Kidney glomerular epithelial cell (primary cell): ENCODE results near the gene ELOVL2.
"Not testable (repeated sequence)": the region's sequence is repeated elsewhere in the genome, so short reads cannot be mapped to it uniquely, and the experiment has no call there.

Experiments
- DNase-seq: peaks from one replicate; lab custom pipeline; 2025; lab: John Stamatoyannopoulos, UW

Gene ELOVL2, protein sequence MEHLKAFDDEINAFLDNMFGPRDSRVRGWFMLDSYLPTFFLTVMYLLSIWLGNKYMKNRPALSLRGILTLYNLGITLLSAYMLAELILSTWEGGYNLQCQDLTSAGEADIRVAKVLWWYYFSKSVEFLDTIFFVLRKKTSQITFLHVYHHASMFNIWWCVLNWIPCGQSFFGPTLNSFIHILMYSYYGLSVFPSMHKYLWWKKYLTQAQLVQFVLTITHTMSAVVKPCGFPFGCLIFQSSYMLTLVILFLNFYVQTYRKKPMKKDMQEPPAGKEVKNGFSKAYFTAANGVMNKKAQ

DNA sequence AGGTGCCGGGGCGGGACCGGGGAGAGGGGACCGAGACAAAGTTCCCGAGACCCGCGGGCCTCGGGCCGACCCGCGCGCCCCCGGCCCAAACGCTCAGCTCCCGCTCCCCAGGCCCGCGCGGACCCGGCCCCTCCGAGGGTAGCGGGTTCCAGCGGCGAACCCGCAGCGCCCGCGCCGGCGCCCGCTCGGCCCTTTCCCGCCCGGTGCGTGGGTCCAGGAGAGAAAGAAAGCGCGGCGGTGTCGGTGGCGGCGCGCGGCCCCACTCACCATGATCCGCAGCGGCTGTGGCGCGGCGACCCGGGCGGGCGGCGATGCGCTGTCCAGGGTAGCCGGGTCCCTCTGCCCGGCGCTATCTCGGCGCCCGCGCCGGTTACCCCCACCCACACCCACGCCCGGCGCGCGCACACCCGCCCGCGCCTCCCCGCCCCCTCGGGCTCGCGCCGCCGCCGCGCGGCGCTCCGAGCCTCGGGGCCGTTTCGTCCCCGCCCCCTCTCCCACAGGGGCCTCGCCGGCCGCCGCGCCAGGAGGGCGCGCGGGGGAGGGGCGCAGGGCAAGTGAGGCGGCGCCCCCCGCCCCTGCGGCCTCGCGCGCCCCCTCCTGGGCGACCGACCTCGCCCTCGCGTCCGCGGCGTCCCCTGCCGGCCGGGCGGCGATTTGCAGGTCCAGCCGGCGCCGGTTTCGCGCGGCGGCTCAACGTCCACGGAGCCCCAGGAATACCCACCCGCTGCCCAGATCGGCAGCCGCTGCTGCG is at the start of gene ELOVL2:
Gene ELOVL2 (minus strand): TSS at position 345 of the 751 bp plus-strand sequence. CDS start 75 bp downstream, at position 270.
- DNase-seq = no peak

DNA sequence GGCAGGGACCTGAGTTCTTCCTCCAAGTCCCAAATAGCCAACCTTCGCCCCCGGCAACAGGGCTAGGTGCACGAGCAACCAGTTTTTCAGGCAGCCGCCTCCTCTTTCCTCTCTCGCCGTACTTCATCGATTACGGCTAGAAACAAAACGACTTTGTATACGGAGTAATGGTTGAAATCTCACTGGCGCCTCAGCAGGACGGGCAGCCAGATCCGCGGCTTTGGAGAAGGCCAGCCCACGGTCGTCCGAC is 49.2 kb upstream of the ELOVL2 start:
- DNase-seq = no peak

DNA sequence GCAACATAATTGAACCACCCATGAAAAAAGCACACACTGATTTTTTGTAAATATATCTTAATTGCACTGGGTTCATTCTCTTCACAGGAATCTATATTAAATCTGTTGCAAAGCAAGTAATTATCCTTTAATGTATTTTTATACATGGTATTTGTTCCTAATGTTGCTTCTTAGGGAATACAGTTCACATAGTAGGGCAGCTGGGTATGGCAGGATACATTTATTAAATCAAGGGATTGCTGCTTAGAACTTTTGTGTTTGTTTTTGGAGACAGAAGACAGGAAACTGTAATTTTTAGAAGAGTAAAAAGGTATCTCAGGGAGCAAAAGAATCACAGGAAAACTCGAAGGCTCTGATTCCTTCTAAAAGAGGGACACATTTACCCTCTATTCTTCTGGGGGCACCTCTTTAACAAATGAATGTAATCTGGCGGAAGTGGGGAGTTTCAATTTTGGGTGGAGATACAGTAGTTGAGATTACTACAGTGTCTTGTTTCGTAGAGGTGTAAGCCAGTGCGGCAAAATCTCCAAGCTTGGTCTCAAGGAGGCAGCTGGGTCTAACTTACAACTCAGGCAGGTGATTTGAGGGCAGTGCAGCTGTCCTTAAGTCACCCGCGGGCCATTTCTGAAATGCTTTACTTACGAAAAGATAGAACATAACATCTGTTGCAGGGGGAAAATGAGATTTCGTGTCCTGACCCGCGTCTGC is 48.7 kb upstream of the ELOVL2 start:
- peak; percentile 62 for DNase-seq

DNA sequence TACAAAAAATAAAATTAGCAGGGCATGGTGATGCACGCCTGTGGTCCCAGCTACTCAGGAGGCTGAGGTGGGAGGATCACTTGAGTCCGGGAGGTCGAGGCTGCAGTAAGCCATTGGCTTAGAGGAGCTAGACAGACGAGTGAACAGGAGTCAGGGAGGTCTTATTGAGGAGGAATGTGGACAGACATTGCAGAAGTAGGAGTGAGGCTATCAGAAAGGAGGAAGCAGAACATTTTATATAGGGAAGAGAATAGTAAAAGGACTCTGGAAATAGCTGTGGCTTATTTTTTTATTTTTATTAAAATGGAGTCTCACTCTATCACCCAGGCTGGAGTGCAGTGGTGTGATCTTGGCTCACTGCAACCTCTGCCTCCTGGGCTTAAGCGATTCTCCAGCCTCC is 47.0 kb upstream of the ELOVL2 start:
- not testable (repeated sequence) for DNase-seq

DNA sequence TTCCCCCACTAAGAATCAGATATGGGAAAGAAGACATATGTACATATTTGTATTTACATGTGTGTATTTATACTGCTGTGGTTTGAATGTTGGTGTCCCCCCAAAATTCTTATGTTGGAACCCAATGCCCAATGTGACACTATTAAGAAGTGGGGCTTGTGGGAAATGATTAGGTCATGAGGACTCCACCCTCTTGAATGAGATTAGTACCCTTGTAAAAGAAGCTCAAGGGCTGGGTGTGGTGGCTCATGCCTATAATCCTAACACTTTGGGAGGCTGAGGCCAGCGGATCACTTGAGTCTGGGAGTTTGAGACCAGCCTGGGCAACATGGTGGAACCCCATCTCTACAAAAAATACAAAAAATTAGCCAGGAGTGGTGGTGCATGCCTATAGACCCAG is 45.6 kb upstream of the ELOVL2 start:
- DNase-seq = no peak

DNA sequence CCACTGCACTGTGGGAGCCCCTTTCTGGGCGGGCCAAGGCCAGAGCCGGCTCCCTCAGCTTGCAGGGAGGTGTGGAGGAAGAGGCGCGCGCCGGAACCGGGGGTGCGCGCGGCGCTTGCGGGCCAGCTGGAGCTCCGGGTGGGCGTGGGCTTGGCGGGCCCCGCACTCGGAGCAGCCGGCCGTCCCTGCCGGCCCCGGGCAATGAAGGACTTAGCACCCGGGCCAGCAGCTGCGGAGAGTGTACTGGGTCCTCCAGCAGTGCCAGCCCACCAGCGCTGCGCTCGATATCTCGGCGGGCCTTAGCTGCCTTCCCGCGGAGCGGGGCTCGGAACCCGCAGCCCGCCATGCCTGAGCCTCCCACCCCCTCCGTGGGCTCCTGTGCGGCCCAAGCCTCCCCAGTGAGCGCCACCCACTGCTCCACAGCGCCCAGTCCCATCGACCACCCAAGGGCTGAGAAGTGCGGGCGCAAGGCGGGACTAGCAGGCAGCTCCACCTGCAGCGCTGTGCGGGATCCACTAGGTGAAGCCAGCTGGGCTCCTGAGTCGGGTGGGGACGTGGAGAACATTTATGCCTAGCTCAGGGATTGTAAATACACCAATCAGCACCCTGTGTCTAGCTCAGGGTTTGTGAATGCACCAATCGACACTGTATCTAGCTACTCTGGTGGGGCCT is 43.2 kb upstream of the ELOVL2 start:
- DNase-seq = not testable (repeated sequence)

DNA sequence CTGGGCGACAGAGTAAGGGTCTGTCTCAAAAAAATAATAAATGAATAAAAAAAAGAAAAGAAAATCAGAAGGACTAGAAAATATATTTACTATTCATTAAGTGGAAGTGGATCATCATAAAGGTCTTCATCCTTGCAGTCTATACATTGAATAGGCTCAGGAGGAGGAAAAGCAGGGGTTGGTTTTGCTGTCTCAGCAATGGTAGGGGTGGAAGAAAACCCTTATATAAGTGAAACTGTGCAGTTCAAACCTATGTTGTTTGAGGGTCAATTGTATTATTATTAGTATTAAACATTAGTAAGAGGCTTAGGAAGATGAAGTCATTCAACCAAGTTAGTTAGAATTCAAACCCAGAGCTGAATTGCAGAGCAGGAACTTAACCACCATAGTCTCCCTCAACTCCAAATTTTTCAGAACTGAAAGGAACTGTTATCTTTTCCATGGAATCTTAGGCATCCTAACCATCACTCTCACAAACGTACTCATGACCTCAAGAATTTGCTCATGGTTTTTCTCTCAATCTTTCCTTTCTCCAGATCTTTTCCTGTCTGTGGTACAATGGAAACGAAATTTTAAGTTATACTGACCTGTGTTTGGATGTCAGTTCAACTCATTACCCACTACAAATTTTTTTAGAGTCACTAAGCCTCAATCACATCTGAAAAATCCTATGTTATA is 41.8 kb upstream of the ELOVL2 start:
- peak; percentile 30 for DNase-seq

DNA sequence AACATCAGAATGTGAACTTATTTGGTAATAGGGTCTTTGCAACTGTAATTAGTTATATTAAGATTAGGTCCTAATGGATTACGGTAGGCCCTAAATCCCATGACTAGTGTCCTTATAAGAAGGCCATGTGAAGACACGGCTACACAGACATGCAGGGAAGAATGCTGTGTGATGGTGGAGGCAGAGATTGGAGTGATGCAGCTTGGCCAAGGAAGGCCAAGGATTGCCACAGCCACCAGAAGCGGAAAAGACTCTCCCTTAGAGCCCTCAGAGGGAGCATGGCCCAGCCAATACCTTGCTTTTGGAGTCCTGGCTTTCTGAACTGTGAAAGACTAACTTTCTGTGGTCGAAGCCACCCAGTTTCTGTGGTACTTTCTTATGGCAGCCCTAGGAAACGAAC is 39.9 kb upstream of the ELOVL2 start:
- DNase-seq = no peak

DNA sequence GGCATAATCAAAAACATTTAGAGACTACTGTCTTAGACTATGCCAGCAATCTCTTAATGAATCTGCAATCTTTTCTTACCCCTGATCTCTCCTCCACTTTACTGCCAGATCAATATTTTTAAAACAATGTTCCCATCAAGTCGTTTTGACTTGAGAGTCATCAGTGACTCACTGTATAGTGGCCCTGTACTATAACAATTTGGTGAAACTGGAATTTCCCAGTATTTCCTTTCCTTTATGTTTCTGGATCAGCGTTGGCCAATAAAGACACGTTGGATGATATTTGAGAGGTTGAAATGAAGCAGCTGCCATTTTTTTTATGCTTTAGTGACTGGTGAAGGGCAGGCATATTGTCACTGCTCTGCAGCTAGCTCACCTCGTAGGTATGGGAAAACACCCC is 39.4 kb upstream of the ELOVL2 start:
- no peak for DNase-seq

DNA sequence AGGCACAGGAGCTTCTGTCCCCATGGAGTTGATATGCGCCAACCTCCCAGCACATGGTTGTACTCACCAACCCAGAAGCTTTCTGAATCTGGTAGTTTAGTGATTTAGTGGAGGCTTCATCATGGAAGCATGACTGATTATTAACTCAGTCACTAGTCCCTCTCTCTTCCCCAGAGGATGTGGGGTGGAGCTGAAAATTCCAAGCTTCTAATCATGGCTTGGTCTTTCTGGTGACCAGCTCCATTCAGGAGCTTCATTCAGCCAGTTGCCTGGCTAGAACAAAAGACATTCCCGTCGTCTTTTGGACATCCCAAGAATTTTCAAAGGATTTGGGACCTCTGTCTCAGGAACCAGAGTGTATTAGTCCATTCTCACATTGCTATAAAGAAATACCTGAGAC is 36.2 kb upstream of the ELOVL2 start:
- no peak for DNase-seq

DNA sequence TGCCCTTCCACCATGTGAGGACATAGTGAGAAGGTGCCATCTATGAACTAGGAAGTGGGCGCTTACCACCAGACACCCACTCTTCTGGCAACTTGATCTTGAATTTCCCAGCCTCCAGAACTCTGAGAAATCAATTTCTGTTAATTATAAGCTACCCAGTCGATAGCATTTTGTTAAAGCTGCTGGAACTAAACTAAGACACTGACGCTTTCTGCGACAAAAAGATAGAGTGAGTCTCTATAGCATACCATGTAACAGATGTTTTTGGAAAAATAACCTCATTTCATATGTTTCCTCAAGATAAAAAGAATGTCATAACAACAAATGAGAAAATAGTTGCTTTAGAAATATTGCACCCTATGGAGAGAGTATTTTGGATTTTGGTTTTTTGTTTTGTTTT is 34.2 kb upstream of the ELOVL2 start:
- DNase-seq = no peak

DNA sequence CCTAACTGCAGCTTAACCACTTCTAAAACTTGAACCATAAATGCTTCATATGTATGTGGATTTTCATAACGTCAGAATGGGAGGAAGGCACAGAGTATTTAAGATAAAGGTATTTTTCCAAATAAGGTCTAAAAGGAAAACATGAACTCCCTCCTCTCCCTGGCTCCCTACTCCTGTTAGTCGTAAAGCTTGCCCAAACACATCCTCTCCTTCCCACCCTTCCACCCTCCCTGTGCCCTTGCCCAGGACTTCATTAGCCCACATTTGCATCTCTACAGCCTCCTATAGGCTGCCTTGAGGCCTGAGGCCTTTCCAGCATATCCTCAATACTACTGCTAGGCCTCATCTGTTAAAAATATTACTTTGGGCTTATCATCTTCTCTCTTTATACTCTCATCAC is 32.4 kb upstream of the ELOVL2 start:
- no peak for DNase-seq

DNA sequence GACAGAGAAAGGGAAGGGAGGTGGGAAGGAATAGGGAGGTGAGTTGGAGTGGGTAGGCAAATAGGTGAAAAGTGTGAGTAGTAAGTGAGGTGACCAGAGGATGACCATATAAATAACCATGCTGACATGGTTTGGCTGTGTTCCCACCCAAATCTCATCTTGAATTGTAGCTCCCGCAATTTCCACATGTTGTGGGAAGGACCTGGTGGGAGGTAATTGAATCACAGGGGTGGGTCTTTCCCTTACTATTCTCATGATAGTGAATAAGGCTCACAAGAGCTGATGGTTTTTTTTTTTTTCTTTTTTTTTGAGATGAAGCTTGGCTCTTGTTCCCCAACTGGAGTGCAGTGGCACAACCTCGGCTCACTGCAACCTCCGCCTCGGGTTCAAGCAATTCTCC is 28.0 kb upstream of the ELOVL2 start:
- no peak for DNase-seq

DNA sequence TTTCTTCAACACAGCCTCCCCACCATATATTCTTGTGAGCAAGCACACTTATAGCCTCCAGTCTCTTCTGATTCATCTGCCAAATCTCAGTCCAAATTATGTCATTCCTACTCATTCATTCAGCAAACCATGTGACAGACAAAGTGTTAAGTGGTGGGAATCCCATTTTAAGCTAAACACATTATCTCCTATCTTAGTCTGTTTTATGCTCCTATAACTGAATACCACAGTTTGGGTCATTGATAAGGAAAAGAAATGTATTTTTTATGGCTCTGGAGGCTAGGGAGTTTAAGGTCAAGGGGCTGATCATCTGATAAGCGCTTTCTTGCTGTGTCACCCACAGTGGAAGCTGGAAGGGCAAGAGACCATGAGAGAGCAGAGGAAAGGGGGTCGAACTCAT is 25.7 kb upstream of the ELOVL2 start:
- no peak for DNase-seq

DNA sequence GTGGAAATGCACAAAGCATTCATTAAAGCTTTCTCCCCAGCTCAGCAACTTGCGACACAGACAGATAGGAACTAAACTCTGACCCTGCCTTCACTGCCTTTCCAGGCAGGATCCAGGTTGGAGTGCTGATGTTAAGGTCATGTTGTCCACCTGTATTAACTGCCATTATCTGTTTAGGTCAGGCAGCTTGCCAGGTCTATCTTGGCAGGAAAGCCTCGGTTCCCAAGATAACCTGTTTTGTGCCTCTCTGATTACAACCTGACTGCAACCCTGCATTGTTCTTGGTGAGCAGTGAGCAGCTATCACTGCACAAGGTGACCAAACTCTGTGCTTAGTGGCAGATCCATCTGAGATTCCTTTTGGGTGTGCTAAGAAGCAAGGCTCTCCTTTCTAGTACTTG is 23.2 kb upstream of the ELOVL2 start:
- no peak for DNase-seq

DNA sequence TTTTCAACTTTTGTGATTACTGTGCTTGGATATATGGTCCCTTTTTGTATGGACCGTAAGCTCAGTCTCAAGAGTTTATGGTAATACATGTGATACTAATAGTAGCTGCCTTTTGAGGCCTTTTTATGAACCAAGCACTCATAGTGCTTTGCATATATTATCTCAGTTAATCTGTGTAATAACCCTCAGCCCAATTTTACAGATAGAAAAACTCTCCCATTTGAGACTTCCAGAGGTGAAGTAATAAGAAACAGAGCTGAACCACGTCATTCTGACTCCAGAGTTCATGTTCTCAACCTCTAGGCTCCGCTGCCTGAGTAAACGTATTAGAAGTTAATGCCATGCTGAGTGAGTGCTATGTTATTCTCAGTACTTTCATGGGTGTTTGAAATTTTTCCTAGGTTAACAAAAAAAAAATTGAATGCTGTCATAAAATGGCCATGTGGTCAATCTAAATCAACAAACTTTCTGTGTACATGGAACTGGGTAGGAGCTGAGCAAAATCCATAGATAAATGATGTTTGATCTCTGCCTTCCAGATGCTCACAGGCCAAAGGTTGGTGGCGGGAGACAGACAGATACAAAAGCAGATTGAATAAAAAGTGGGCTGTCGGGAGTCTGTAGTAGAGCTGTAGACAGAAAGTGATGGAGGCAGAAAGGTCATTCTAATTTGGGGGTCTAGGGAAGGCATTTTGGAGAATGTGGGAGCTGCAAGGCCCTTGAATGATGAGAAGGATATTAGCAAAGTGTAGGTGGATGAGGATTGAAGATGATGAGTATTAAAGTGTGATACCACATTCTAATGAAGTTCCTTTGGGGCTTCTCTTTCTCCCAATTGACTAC is 22.6 kb upstream of the ELOVL2 start:
- DNase-seq = no peak

DNA sequence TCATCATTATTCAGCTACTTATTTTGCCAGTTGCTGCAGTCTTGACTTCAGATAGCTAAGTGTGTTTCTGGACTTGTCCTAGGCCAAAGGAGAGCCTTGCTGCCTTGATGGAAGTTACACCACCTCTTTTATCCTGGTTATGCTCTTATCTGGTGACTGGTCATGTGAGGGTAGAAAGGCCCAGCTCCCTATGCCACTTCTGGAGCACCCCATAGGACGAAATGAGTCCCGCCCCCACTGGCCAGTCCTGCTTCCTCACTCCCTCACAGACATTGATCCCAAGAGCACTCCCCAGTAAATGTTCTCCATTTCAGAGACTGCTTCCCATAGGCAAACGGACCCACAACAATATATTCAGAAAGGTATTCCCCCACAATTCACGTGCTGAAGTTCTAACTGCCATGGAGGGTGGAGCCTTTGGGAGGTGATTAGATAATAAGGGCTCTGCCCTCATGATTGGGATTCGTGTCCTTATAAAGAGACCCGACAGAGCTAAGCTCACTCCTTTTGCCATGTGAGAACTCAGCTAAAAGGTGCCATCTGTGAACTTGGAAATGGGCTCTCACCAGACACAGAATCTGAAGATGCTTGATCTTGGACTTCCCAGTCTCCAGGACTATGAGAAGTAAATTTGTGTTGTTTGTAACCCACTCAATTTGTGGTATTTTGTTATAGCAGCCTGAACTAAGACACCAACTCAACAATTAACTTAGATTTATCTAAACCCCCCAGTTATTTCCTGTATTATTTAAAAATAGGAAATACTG is 21.5 kb upstream of the ELOVL2 start:
- DNase-seq = no peak

DNA sequence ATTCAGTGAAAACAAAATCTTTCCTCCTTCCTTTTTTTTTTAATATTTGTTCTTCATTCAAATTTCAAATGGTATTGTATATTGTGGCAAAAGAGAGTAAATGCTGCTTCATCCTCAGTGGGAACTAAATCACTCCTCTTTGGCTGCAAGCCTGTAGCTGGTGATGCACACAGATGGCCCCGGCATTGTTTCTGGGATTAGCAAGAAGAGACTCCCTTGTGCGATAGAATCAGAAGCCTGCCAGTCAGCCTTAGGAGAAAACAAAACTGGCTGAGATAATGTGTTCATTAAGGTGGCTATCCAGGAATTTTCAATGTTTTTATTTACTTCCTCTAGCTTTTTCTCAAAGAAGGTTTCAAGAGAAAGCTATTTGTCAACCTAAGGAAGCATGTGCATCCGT is 20.7 kb upstream of the ELOVL2 start:
- DNase-seq = no peak

DNA sequence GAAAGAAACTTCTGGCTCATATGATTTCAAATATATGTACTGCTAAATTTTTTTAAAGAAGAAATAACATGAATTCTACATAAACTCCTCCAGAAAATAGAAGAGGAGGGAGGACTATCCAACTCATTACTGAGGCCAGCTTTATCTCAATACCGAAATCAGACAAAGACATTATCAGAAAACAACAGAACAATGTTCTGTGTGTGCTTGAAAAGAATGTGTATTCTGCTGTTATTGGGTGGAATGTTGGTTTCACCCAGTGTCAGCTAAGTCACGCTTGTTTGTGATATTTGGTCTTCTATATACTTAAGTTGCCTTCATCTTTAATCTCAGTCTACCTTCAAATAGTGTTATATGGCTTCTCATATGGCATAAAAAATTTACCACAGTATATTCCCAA is 18.6 kb upstream of the ELOVL2 start:
- DNase-seq = no peak

DNA sequence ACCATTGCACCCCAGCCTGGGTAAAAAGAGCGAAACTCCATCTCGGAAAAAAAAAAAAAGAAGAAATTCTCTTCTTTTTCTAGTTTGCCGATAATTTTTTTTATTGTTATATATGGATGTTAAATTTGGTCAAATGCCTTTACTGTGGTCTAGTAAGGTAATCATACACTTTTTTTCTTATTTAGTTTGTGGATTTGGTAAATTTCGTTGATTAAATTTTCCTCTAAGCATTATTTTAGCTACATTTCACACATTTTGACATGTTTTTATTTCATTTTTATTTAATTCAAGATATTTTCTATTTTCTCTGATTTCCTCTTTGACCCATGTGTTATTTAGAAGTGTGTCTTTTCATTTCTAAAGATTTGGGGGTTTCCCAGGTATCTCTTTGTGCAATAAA is 18.0 kb upstream of the ELOVL2 start:
- DNase-seq = no peak

DNA sequence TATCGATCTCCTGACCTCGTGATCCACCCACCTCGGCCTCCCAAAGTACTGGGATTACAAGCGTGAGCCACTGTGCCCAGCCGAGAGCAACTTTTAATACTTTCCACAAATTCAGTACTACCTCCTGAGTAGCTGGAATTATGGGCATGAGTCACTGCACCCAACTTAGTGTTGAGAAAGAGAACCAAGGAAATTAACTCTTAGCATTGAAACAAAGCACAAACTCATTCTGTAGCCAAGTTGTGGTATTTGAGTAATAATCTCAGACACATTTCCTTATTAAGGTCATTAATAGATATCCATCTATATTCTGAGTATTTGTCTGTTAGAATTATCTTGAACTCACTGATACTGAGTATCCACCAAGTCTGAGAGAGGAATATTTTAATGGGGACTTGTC is 14.3 kb upstream of the ELOVL2 start:
- no peak for DNase-seq
